IMR-90 (cell line): ENCODE results near the gene CAP2. TPM values are rescaled to one million over a fixed set of nuclear protein-coding genes. Genes with fewer than 3 reads are reported as not detected.

Experiments used
- ATAC-seq: fragments of 200-7000 bp; cut with Tn5 transposase; 2 replicates; pipeline ENCODE4 v1.9.1; 2020; ENCODE audit warnings: low read depth, mild to moderate bottlenecking, moderate library complexity
- BruUV-seq: library from RNA; stranded (reverse); fragments of 400-500 nt; replicated peaks from 2 replicates; lab custom pipeline; 2021; lab: Mats Ljungman, UMichigan
- CTCF ChIA-PET: fragments of 300-600 bp; formaldehyde crosslinking; extraction: SDS; loops from one replicate; lab custom pipeline; 2021; ENCODE audit warnings: antibody characterized with exemption; lab: Yijun Ruan, JAX
- POLR2A ChIA-PET: fragments of 300-600 bp; sonication (Branson Sonifier 250); formaldehyde crosslinking; loops from one replicate; lab custom pipeline; 2022; ENCODE audit warnings: antibody characterized with exemption; ENCODE audit not compliant: unreplicated experiment; lab: Charles Lee
- DNase-seq: peaks from one replicate; pipeline ENCODE4 v3.0.0; 2013
- H2AFZ ChIP-seq: replicated peaks from 2 replicates; pipeline ENCODE3; 2013; ENCODE audit warnings: low read length, mild to moderate bottlenecking; ENCODE audit not compliant: poor library complexity
- H2AK5ac ChIP-seq: 2 replicates; pipeline ENCODE4 v1.6.1; 2013; ENCODE audit warnings: low read depth, low read length, inconsistent platforms
- H2AK9ac ChIP-seq: replicated peaks from 2 replicates; pipeline ENCODE3; 2013; ENCODE audit warnings: mild to moderate bottlenecking, low read depth, low read length, moderate library complexity; ENCODE audit not compliant: poor library complexity
- H2BK120ac ChIP-seq: 2 replicates; pipeline ENCODE4 v1.6.1; 2013; ENCODE audit warnings: low read depth, low read length, inconsistent platforms
- H2BK15ac ChIP-seq: 3 replicates; pipeline ENCODE4 v1.6.1; 2013; ENCODE audit warnings: low read depth, low read length, inconsistent platforms
- H2BK20ac ChIP-seq: 2 replicates; pipeline ENCODE4 v1.6.1; 2013; ENCODE audit warnings: low read depth, mild to moderate bottlenecking, inconsistent platforms, low read length, moderate library complexity
- H2BK5ac ChIP-seq: 2 replicates; pipeline ENCODE4 v1.6.1; 2013; ENCODE audit warnings: mild to moderate bottlenecking, low read depth, low read length, inconsistent platforms; ENCODE audit not compliant: poor library complexity, severe bottlenecking
- H3K14ac ChIP-seq: replicated peaks from 2 replicates; pipeline ENCODE4 v1.6.1; 2013; ENCODE audit warnings: low read depth, low read length, inconsistent platforms
- H3K18ac ChIP-seq: 2 replicates; pipeline ENCODE4 v1.6.1; 2013; ENCODE audit warnings: low read depth, low read length, control low read depth
- H3K23ac ChIP-seq: 2 replicates; pipeline ENCODE4 v1.6.1; 2013; ENCODE audit warnings: low read depth, low read length, inconsistent platforms
- H3K27ac ChIP-seq: 2 replicates; pipeline ENCODE4 v1.5.1; 2013; ENCODE audit warnings: mild to moderate bottlenecking, control low read depth, low read length; ENCODE audit not compliant: insufficient read depth
- H3K27me3 ChIP-seq: 2 replicates; pipeline ENCODE4 v1.6.1; 2013; ENCODE audit warnings: low read length; ENCODE audit not compliant: control insufficient read depth, insufficient read depth
- H3K36me3 ChIP-seq: 2 replicates; pipeline ENCODE4 v1.6.1; 2013; ENCODE audit warnings: low read length, mixed read lengths; ENCODE audit not compliant: control insufficient read depth, insufficient read depth
- H3K4ac ChIP-seq: 2 replicates; pipeline ENCODE4 v1.6.1; 2013; ENCODE audit warnings: low read depth, low read length, inconsistent platforms
- H3K4me1 ChIP-seq: 2 replicates; pipeline ENCODE4 v1.6.1; 2013; ENCODE audit warnings: low read length, mixed read lengths; ENCODE audit not compliant: control insufficient read depth, insufficient read depth
- H3K4me2 ChIP-seq: 2 replicates; pipeline ENCODE4 v1.6.1; 2013; ENCODE audit warnings: low read depth, mild to moderate bottlenecking, control low read depth, low read length, moderate library complexity
- H3K4me3 ChIP-seq: 2 replicates; pipeline ENCODE4 v1.5.1; 2013; ENCODE audit warnings: low read depth, mild to moderate bottlenecking, control low read depth, low read length, moderate library complexity; ENCODE audit not compliant: insufficient read depth
- H3K56ac ChIP-seq: 2 replicates; pipeline ENCODE4 v1.6.1; 2013; ENCODE audit warnings: low read length, inconsistent platforms; ENCODE audit not compliant: insufficient read depth; ENCODE audit errors: extremely low read depth
- H3K79me1 ChIP-seq, 2 experiments: 2 replicates each; pipeline ENCODE4 v1.6.1; 2013; ENCODE audit warnings: low read length in 2 of 2, inconsistent platforms in 1 of 2, low read depth in 1 of 2
- H3K9ac ChIP-seq: 2 replicates; pipeline ENCODE4 v1.6.1; 2013; ENCODE audit warnings: low read depth, low read length, control low read depth
- H3K9me1 ChIP-seq: 2 replicates; pipeline ENCODE4 v1.6.1; 2013; ENCODE audit warnings: low read length, inconsistent platforms; ENCODE audit not compliant: insufficient read depth
- H3K9me3 ChIP-seq: 2 replicates; pipeline ENCODE4 v1.6.1; 2013; ENCODE audit warnings: low read length; ENCODE audit not compliant: control insufficient read depth, insufficient read depth
- H4K20me1 ChIP-seq: 2 replicates; pipeline ENCODE4 v1.6.1; 2013; ENCODE audit warnings: low read length, inconsistent platforms; ENCODE audit not compliant: insufficient read depth
- H4K5ac ChIP-seq: 2 replicates; pipeline ENCODE4 v1.6.1; 2013; ENCODE audit warnings: mild to moderate bottlenecking, low read depth, low read length, control low read depth
- H4K8ac ChIP-seq, 2 experiments: 2 replicates each; pipeline ENCODE4 v1.6.1; 2013; ENCODE audit warnings: low read depth in 2 of 2, low read length in 2 of 2, control low read depth in 1 of 2, inconsistent platforms in 1 of 2
- H4K91ac ChIP-seq: 2 replicates; pipeline ENCODE4 v1.6.1; 2013; ENCODE audit warnings: low read depth, low read length, inconsistent platforms; ENCODE audit not compliant: insufficient read depth
- BHLHE40 ChIP-seq: fragments of 150-350 bp; IDR thresholded peaks from 2 replicates; pipeline ENCODE4 v1.6.1; 2016; ENCODE audit warnings: mild to moderate bottlenecking, low read depth, low read length
- CEBPB ChIP-seq: IDR thresholded peaks from 2 replicates; pipeline ENCODE4 v1.6.1; 2012; ENCODE audit warnings: low read depth, low read length, improper control_type of control experiment
- CHD1 ChIP-seq: IDR thresholded peaks from 2 replicates; pipeline ENCODE4 v1.6.1; 2012; ENCODE audit warnings: low read depth, low read length, improper control_type of control experiment
- CTCF ChIP-seq: conservative IDR thresholded peaks from 2 replicates; pipeline ENCODE4 v1.5.1; 2012; ENCODE audit warnings: mild to moderate bottlenecking, low read depth, low read length, improper control_type of control experiment
- FOS ChIP-seq: fragments of 150-350 bp; IDR thresholded peaks from 2 replicates; pipeline ENCODE4 v1.6.1; 2016; ENCODE audit warnings: low read depth, low read length
- MAFK ChIP-seq: IDR thresholded peaks from 2 replicates; pipeline ENCODE4 v1.6.1; 2012; ENCODE audit warnings: low read depth, low read length, improper control_type of control experiment
- MAZ ChIP-seq: IDR thresholded peaks from 2 replicates; pipeline ENCODE4 v1.6.1; 2012; ENCODE audit warnings: low read depth, mild to moderate bottlenecking, low read length, improper control_type of control experiment, moderate library complexity, borderline replicate concordance
- MXI1 ChIP-seq: IDR thresholded peaks from 2 replicates; pipeline ENCODE4 v1.6.1; 2012; ENCODE audit warnings: low read depth, mild to moderate bottlenecking, low read length, moderate library complexity, borderline replicate concordance
- NFE2L2 ChIP-seq: fragments of 150-350 bp; IDR thresholded peaks from 2 replicates; pipeline ENCODE4 v1.6.1; 2016; ENCODE audit warnings: low read depth, mild to moderate bottlenecking, low read length
- POLR2A ChIP-seq: IDR thresholded peaks from 2 replicates; pipeline ENCODE4 v1.6.1; 2012; ENCODE audit warnings: mild to moderate bottlenecking, low read depth, low read length
- RAD21 ChIP-seq: IDR thresholded peaks from 2 replicates; pipeline ENCODE4 v1.6.1; 2012; ENCODE audit warnings: low read length, improper control_type of control experiment
- RCOR1 ChIP-seq: IDR thresholded peaks from 2 replicates; pipeline ENCODE4 v1.6.1; 2012; ENCODE audit warnings: mild to moderate bottlenecking, low read length, improper control_type of control experiment; ENCODE audit not compliant: insufficient replicate concordance
- RFX5 ChIP-seq: IDR thresholded peaks from 2 replicates; pipeline ENCODE4 v1.8.0; 2012; ENCODE audit warnings: low read depth, mild to moderate bottlenecking, low read length, moderate library complexity
- SMC3 ChIP-seq: fragments of 150-350 bp; IDR thresholded peaks from 2 replicates; pipeline ENCODE4 v1.6.1; 2016; ENCODE audit warnings: low read depth, mild to moderate bottlenecking, antibody characterized with exemption, low read length, moderate library complexity
- USF2 ChIP-seq: fragments of 150-350 bp; IDR thresholded peaks from 2 replicates; pipeline ENCODE4 v1.6.1; 2017; ENCODE audit warnings: mild to moderate bottlenecking, antibody characterized with exemption, low read length, low read depth
- WGBS, 2 experiments: methylation state at CpG; one replicate each; pipeline versions ENCODE4 v1.1.5 to v1.1.7; 2013; ENCODE audit warnings: missing lambda C conversion rate in 2 of 2; ENCODE audit not compliant: insufficient read length in 1 of 2; ENCODE audit errors: extremely low coverage in 2 of 2; 5-methylcytosine and 5-hydroxymethylcytosine counted together
- dilution Hi-C: fragments of 300-500 bp; cut with HindIII; formaldehyde crosslinking; loops from one replicate; pipeline ENCODE4 v1.14.3; 2018; ENCODE audit warnings: low sequenced_read_pairs; ENCODE audit not compliant: unreplicated experiment
- in situ Hi-C: fragments of 300-500 bp; cut with MboI; formaldehyde crosslinking; loops from 3 replicates; pipeline ENCODE4 v1.14.3; 2019; ENCODE audit warnings: low sequenced_read_pairs, inconsistent platforms, mixed read lengths
- intact Hi-C: fragments of 100-400 bp; cut with micrococcal nuclease; formaldehyde crosslinking; loops from 2 replicates; pipeline ENCODE4 v1.10.0; 2022
- polyA plus RNA-seq, 3 experiments: library from polyadenylated mRNA; depleted of rRNA; stranded (reverse); fragments of >200 nt; gene quantifications; 2 replicates each; pipeline ENCODE4 v1.2.3, GENCODE V29; 2012; ENCODE audit warnings: low replicate concordance in 1 of 3
- total RNA-seq: library from RNA; depleted of rRNA; stranded (reverse); fragments of >200 nt; gene quantifications from 2 replicates; pipeline ENCODE4 v1.2.3, GENCODE V29; 2012
- TF ChIP-seq, protein P1 (sequence below): fragments of 150-350 bp; IDR thresholded peaks from 2 replicates; pipeline ENCODE4 v1.6.1; 2016; ENCODE audit warnings: low read depth, mild to moderate bottlenecking, low read length, moderate library complexity, borderline replicate concordance

CAP2 gene
- total and polyA plus RNA-seq, 2 of the 4 experiments (the other 2 are of a cell fraction) = 14.5 to 27.5 TPM

- ChIA-PET CTCF (interaction anchor here (0.7 kb wide), 1 partner anchor 178 kb away, joined by 4 read pairs; no protein-coding TSS in a partner anchor), POLR2A (no interaction called here)
- dilution Hi-C loops (no loop called here), intact Hi-C loops (no loop called here), in situ Hi-C loops (no loop called here)
- BruUV-seq = no TSS peak
- no peak for TF ChIP-seq BHLHE40
- no peak for TF ChIP-seq RFX5
- no peak for TF ChIP-seq CEBPB
- no peak for TF ChIP-seq MAFK
- no peak for TF ChIP-seq CTCF
- TF ChIP-seq MAZ = no peak
- TF ChIP-seq SMC3 = no peak
- TF ChIP-seq POLR2A = no peak
- no peak for TF ChIP-seq USF2
- no peak for TF ChIP-seq FOS
- TF ChIP-seq CHD1 = no peak
- TF ChIP-seq MXI1 = no peak
- TF ChIP-seq RAD21 = no peak
- no peak for TF ChIP-seq NFE2L2
- TF ChIP-seq, protein P1, sequence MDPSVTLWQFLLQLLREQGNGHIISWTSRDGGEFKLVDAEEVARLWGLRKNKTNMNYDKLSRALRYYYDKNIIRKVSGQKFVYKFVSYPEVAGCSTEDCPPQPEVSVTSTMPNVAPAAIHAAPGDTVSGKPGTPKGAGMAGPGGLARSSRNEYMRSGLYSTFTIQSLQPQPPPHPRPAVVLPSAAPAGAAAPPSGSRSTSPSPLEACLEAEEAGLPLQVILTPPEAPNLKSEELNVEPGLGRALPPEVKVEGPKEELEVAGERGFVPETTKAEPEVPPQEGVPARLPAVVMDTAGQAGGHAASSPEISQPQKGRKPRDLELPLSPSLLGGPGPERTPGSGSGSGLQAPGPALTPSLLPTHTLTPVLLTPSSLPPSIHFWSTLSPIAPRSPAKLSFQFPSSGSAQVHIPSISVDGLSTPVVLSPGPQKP = no peak
- TF ChIP-seq RCOR1 = no peak
- H3K9me1 ChIP-seq = peaks cover 6% of the 10 kb centered on the region; the same call in 1 of the 2 replicates
- no peak overlapping the region for H3K23ac ChIP-seq
- H3K79me1 ChIP-seq = peaks cover 10 to 27% of the 10 kb centered on the region in 2 experiments; a peak in 3 of 4 replicates
- no peak overlapping the region for H2BK5ac ChIP-seq
- no peaks in the 10 kb centered on the region; the same call in 1 of the 2 replicates for H3K36me3 ChIP-seq
- no CpG with 5 or more reads among the region's 3 CpGs for WGBS, 2 experiments
- no peaks in the 10 kb centered on the region for H3K27me3 ChIP-seq
- no peak overlapping the region for H2BK20ac ChIP-seq
- H3K56ac ChIP-seq = no peak overlapping the region
- H3K27ac ChIP-seq = no peak overlapping the region
- DNase-seq = no peak
- no peak overlapping the region for H3K4ac ChIP-seq
- no peak overlapping the region for H3K9ac ChIP-seq
- no peak overlapping the region for H2AFZ ChIP-seq
- H3K4me3 ChIP-seq = no peak overlapping the region
- H2BK120ac ChIP-seq = no peak overlapping the region
- H4K5ac ChIP-seq = no peak overlapping the region
- no peak overlapping the region for H2BK15ac ChIP-seq
- H3K18ac ChIP-seq = no peak overlapping the region
- H4K20me1 ChIP-seq = no peaks in the 10 kb centered on the region
- no peak for ATAC-seq
- no peak overlapping the region for H4K8ac ChIP-seq
- no peak overlapping the region for H3K14ac ChIP-seq
- H4K91ac ChIP-seq = no peak overlapping the region
- no peak overlapping the region for H3K4me2 ChIP-seq
- peaks cover 4% of the 10 kb centered on the region; the same call in 1 of the 2 replicates for H3K4me1 ChIP-seq
- no peaks in the 10 kb centered on the region for H3K9me3 ChIP-seq
- H2AK9ac ChIP-seq = no peak overlapping the region
- H2AK5ac ChIP-seq = no peak overlapping the region
These were observed 64.6 kb downstream of the CAP2 start for GRCh38 chr6:17457956-17458355.
